GM19455 (cell line): ENCODE measurements around the gene SLC35F3.
"Not testable (repeated sequence)": the region's sequence is repeated elsewhere in the genome, so short reads cannot be mapped to it uniquely, and the experiment has no call there.

ENCODE experiments used
- ATAC-seq: cut with Tn5 transposase; IDR thresholded peaks from one replicate; pipeline ENCODE4 v1.9.1; 2021; ENCODE audit not compliant: unreplicated experiment

SLC35F3 gene

GRCh38 chr1:234277161-234277868, 372.8 kb downstream of the SLC35F3 start:
- no peak for ATAC-seq

- ATAC-seq: no peak
These were observed 374.5 kb downstream of the SLC35F3 start for GRCh38 chr1:234279021-234279420.

- ATAC-seq: no peak
These were observed 376.0 kb downstream of the SLC35F3 start for GRCh38 chr1:234280500-234280899.

GRCh38 chr1:234281826-234282489, 377.5 kb downstream of the SLC35F3 start:
- ATAC-seq: no peak

GRCh38 chr1:234286206-234286605, 381.7 kb downstream of the SLC35F3 start:
- ATAC-seq: no peak

- ATAC-seq: no peak
These were observed 384.5 kb downstream of the SLC35F3 start for GRCh38 chr1:234288946-234289345.

- ATAC-seq: no peak
These were observed 385.2 kb downstream of the SLC35F3 start for GRCh38 chr1:234289538-234290305.

GRCh38 chr1:234292011-234292410, 387.5 kb downstream of the SLC35F3 start:
- no peak for ATAC-seq

- no peak for ATAC-seq
These were observed 388.1 kb downstream of the SLC35F3 start for GRCh38 chr1:234292548-234292947.

- no peak for ATAC-seq
These were observed 389.8 kb downstream of the SLC35F3 start for GRCh38 chr1:234294109-234294817.

- no peak for ATAC-seq
These were observed 390.6 kb downstream of the SLC35F3 start for GRCh38 chr1:234295068-234295467.

GRCh38 chr1:234295626-234296025, 391.1 kb downstream of the SLC35F3 start:
- ATAC-seq: no peak

GRCh38 chr1:234296496-234296895, 392.0 kb downstream of the SLC35F3 start:
- ATAC-seq: no peak

GRCh38 chr1:234297668-234298067, 393.2 kb downstream of the SLC35F3 start:
- ATAC-seq: no peak

GRCh38 chr1:234300096-234300495, 395.6 kb downstream of the SLC35F3 start:
- ATAC-seq: no peak

- not testable (repeated sequence) for ATAC-seq
These were observed 397.2 kb downstream of the SLC35F3 start for GRCh38 chr1:234301663-234302062.

- ATAC-seq: no peak
These were observed 398.0 kb downstream of the SLC35F3 start for GRCh38 chr1:234302354-234302962.

GRCh38 chr1:234303231-234303630, 398.8 kb downstream of the SLC35F3 start:
- no peak for ATAC-seq

GRCh38 chr1:234307726-234308125, 403.2 kb downstream of the SLC35F3 start:
- no peak for ATAC-seq

GRCh38 chr1:234309243-234309597, 404.7 kb downstream of the SLC35F3 start:
- no peak for ATAC-seq
